ENCODE data around the gene WFS1. TPM values are rescaled to one million over a fixed set of nuclear protein-coding genes. Genes with fewer than 3 reads are reported as not detected.

The WFS1 gene
- total RNA-seq, 2 experiments from 2014 or later = 1.3 to 1.7 TPM

- H3K36me3 ChIP-seq (ENCODE audit: insufficient read depth, low read length) = no peaks in the 10 kb centered on the region
- no peak overlapping the region for H3K4me3 ChIP-seq (ENCODE audit: low read length)
- H3K27ac Mint-ChIP-seq = no peak overlapping the region
- intact Hi-C loops (cut with DNase I, micrococcal nuclease) = loop anchor here in 1 of 2 experiments (5.0 kb wide), 1 partner anchor 540 kb away; no protein-coding TSS in a partner anchor
- H3K9me3 Mint-ChIP-seq = no peaks in the 10 kb centered on the region
- H3K27me3 ChIP-seq (ENCODE audit: control insufficient read depth in 1 of 2, insufficient read depth in 2 of 2, low read length in 2 of 2) = peaks cover 5 to 7% of the 10 kb centered on the region in 2 experiments
- no peak overlapping the region for H3K27ac ChIP-seq (ENCODE audit: low read depth in 1 of 2, low read length in 2 of 2)
- CTCF ChIA-PET = no interaction called here
- H3K9me3 ChIP-seq (ENCODE audit: control insufficient read depth in 1 of 2, insufficient read depth in 1 of 2, low read length in 2 of 2) = peaks cover 7 to 27% of the 10 kb centered on the region in 2 experiments
- TF ChIP-seq, protein P1, sequence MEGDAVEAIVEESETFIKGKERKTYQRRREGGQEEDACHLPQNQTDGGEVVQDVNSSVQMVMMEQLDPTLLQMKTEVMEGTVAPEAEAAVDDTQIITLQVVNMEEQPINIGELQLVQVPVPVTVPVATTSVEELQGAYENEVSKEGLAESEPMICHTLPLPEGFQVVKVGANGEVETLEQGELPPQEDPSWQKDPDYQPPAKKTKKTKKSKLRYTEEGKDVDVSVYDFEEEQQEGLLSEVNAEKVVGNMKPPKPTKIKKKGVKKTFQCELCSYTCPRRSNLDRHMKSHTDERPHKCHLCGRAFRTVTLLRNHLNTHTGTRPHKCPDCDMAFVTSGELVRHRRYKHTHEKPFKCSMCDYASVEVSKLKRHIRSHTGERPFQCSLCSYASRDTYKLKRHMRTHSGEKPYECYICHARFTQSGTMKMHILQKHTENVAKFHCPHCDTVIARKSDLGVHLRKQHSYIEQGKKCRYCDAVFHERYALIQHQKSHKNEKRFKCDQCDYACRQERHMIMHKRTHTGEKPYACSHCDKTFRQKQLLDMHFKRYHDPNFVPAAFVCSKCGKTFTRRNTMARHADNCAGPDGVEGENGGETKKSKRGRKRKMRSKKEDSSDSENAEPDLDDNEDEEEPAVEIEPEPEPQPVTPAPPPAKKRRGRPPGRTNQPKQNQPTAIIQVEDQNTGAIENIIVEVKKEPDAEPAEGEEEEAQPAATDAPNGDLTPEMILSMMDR (IDR thresholded peaks at IDR 0.05) = no peak
- DNase-seq = no peak
- POLR2A ChIA-PET = interaction anchor here (0.7 kb wide), 2 partner anchors 10 to 16 kb away, joined by 3 read pairs; no protein-coding TSS in a partner anchor
- no peak overlapping the region for H3K4me3 Mint-ChIP-seq
- H3K36me3 Mint-ChIP-seq (ENCODE audit: low read depth) = no peaks in the 10 kb centered on the region
- H3K4me1 Mint-ChIP-seq (ENCODE audit: low read depth) = peaks cover 8% of the 10 kb centered on the region
- H3K4me1 ChIP-seq (ENCODE audit: insufficient read depth, low read length) = peaks cover 13% of the 10 kb centered on the region
- H3K27me3 Mint-ChIP-seq = peaks cover 54% of the 10 kb centered on the region
- no peak for ATAC-seq (ENCODE audit: poor library complexity)
Observed at GRCh38 chr4:6332669-6333050, 63.0 kb downstream of the WFS1 start.

- ChIA-PET POLR2A (no interaction called here), CTCF (interaction anchor here (0.5 kb wide), 1 partner anchor 88 kb away, joined by 3 read pairs; no protein-coding TSS in a partner anchor)
- Mint-ChIP-seq H3K27ac (no peak overlapping the region), H3K9me3 (no peaks in the 10 kb centered on the region), H3K4me3 (no peak overlapping the region), H3K27me3 (peaks cover 54% of the 10 kb centered on the region), H3K4me1 (ENCODE audit: low read depth) (peaks cover 17% of the 10 kb centered on the region), H3K36me3 (ENCODE audit: low read depth) (no peaks in the 10 kb centered on the region)
- Histone ChIP-seq H3K27ac (ENCODE audit: low read depth in 1 of 2, low read length in 2 of 2) (no peak overlapping the region), H3K9me3 (ENCODE audit: control insufficient read depth in 1 of 2, insufficient read depth in 1 of 2, low read length in 2 of 2) (peaks cover 7 to 27% of the 10 kb centered on the region in 2 experiments), H3K36me3 (ENCODE audit: insufficient read depth, low read length) (no peaks in the 10 kb centered on the region), H3K4me1 (ENCODE audit: insufficient read depth, low read length) (peaks cover 22% of the 10 kb centered on the region), H3K4me3 (ENCODE audit: low read length) (no peak overlapping the region), H3K27me3 (ENCODE audit: control insufficient read depth in 1 of 2, insufficient read depth in 2 of 2, low read length in 2 of 2) (peaks cover 5% of the 10 kb centered on the region in 2 experiments)
- ATAC-seq (ENCODE audit: poor library complexity) = no peak
- peak in 3 of 14 experiments; percentile 7 to 24 (median 21) for DNase-seq
- intact Hi-C loops (cut with DNase I, micrococcal nuclease) = loop anchor here in 1 of 2 experiments (5.0 kb wide), 1 partner anchor 539 kb away; no protein-coding TSS in a partner anchor
- TF ChIP-seq, protein P1 (IDR thresholded peaks at IDR 0.05) = peak; percentile 49
Observed at GRCh38 chr4:6333301-6334202, 63.9 kb downstream of the WFS1 start.

- H3K4me3 Mint-ChIP-seq = no peak overlapping the region
- intact Hi-C loops (cut with DNase I, micrococcal nuclease) = loop anchor here in 1 of 2 experiments (5.0 kb wide), 1 partner anchor 538 kb away; no protein-coding TSS in a partner anchor
- Histone ChIP-seq H3K27me3 (ENCODE audit: control insufficient read depth in 1 of 2, insufficient read depth in 2 of 2, low read length in 2 of 2) (peaks cover 5 to 6% of the 10 kb centered on the region in 2 experiments), H3K27ac (ENCODE audit: low read depth in 1 of 2, low read length in 2 of 2) (no peak overlapping the region), H3K9me3 (ENCODE audit: control insufficient read depth in 1 of 2, insufficient read depth in 1 of 2, low read length in 2 of 2) (peaks cover 7 to 27% of the 10 kb centered on the region in 2 experiments), H3K4me1 (ENCODE audit: insufficient read depth, low read length) (peaks cover 30% of the 10 kb centered on the region), H3K4me3 (ENCODE audit: low read length) (no peak overlapping the region), H3K36me3 (ENCODE audit: insufficient read depth, low read length) (no peaks in the 10 kb centered on the region)
- ChIA-PET CTCF (no interaction called here), POLR2A (no interaction called here)
- H3K36me3 Mint-ChIP-seq (ENCODE audit: low read depth) = no peaks in the 10 kb centered on the region
- no peak overlapping the region for H3K27ac Mint-ChIP-seq
- H3K4me1 Mint-ChIP-seq (ENCODE audit: low read depth) = peaks cover 19% of the 10 kb centered on the region
- ATAC-seq (ENCODE audit: poor library complexity) (no peak), DNase-seq (no peak)
- H3K27me3 Mint-ChIP-seq = peaks cover 59% of the 10 kb centered on the region
- no peaks in the 10 kb centered on the region for H3K9me3 Mint-ChIP-seq
- TF ChIP-seq, protein P1 (IDR thresholded peaks at IDR 0.05) = no peak
Observed at GRCh38 chr4:6334203-6334887, 64.7 kb downstream of the WFS1 start.
